HG03045 (cell line): ENCODE results near the gene KRTAP4-6.
"Not testable (repeated sequence)": the region's sequence is repeated elsewhere in the genome, so short reads cannot be mapped to it uniquely, and the experiment has no call there.

Experiments
- ATAC-seq: cut with Tn5 transposase; IDR thresholded peaks from one replicate; pipeline ENCODE4 v1.9.1; 2021; ENCODE audit warnings: mild to moderate bottlenecking, moderate library complexity; ENCODE audit not compliant: unreplicated experiment

KRTAP4-6 gene

DNA sequence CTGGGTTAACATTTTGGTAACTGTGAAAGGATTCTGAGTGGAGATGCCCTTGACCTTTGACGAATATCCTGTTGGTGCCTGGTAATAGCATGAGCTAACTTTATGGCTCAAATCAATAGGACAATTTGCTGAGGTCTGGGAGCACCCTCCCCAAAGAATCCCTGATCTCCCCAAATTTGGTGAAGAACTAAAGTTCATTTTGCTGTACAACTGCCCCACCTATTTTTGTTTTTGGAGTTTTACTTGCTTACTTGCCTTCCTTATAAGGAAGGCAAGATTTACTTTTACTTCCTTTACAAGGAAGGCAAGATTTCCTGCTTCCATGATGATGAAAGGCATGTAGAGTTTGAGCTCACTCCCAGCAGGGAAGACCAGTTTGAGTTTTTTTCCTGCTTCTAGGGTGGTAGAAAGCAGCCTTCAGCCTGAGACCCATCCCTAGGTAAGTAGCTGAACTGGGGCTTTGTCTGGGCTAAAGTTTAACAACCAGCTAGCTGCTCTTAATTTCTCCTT, 32.3 kb downstream of the KRTAP4-6 start:
- ATAC-seq: no peak

DNA sequence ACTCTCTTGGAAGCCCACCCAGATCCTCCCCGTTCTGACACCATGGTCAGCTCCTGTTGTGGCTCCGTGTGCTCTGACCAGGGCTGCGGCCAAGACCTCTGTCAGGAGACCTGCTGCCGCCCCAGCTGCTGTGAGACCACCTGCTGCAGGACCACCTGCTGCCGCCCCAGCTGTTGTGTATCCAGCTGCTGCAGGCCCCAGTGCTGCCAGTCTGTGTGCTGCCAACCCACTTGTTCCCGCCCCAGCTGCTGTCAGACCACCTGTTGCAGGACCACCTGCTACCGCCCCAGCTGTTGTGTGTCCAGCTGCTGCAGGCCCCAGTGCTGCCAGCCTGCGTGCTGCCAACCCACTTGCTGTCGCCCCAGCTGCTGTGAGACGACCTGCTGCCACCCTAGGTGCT, 35.0 kb downstream of the KRTAP4-6 start, which contains the start of gene KRTAP4-9:
KRTAP4-9 (plus strand) TSS at position 43 of the 400 bp plus-strand sequence; CDS start at position 43, 0 bp downstream.
- ATAC-seq: not testable (repeated sequence)

DNA sequence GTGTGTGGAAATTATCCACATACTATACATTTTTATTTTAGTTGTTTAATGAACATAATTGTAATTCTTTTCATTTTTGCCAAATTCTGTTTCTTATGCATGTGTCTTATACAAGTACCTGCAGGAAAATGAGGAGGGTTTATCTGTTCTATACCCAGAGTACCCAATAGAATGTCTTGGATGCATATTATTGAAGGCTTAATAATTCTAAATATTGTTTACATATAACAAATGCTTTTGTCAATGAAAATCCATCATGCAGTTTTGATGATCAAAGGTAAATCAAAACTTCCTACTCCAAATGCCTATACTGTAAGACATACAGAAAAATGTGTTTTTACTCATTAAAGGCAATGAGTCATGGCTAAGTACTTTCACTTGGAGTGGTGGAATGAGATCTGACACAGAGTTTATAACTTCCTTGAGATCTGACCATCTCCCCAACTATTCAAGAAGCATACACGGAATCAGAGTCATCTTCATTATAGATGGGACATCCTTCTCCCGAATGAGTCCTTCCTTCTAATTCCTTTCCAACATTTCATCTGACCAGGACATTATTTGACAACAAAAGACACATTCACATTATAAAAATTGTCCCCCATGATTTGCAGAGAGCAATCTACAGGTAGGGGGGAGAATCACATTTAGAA, 35.8 kb downstream of the KRTAP4-6 start:
- ATAC-seq: not testable (repeated sequence)

DNA sequence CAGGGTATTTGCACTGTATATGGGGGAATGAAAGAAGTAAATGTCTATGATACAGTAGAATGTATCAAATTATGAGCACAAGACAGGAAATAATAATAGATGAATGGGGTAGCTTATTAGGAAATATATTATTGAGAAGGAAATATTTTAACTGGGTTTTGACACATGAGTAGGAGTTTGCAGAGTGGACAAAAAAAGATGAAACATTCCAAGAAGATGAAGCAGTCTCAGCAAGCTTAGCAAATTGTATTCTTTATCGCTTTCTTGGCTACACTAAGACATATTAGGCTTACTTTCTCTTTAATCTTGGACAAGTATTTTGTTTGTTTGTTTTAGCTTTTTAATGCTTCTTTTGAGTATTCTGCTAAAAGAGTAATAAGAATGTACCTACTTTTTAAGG, 36.4 kb downstream of the KRTAP4-6 start:
- ATAC-seq: no peak

DNA sequence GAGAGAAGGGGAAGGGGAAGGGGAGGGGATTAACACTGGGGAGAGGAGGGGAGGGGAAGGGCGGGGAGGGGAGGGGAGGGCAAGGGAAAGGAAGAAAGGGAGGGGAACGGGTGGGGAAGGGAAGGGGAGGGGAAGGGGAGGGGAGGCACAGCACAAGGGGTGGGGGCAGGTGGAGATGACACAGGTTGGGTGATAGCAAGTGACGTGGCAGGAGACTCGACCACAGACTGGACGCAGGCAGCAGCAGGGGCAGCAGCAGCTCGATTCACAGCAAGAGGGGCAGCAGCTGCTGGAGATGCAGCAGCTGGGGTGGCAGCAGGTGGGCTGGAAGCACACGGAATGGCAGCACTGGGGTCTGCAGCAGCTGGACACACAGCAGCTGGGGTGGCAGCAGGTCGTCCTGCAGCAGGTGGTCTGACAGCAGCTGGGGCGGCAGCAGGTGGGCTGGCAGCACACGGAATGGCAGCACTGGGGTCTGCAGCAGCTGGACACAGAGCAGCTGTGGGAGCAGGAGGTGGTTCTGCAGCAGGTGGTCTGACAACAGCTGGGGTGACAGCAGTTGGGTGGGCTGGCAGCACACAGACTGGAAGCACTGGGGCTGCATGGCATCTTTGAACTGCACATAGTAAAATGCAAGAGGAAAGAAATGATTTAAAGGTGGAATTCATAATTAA, 38.6 kb downstream of the KRTAP4-6 start, which contains the start of gene KRTAP4-16:
KRTAP4-16 (minus strand) TSS at position 624 of the 674 bp plus-strand sequence; CDS start at position 624, 0 bp downstream.
- ATAC-seq: no peak

DNA sequence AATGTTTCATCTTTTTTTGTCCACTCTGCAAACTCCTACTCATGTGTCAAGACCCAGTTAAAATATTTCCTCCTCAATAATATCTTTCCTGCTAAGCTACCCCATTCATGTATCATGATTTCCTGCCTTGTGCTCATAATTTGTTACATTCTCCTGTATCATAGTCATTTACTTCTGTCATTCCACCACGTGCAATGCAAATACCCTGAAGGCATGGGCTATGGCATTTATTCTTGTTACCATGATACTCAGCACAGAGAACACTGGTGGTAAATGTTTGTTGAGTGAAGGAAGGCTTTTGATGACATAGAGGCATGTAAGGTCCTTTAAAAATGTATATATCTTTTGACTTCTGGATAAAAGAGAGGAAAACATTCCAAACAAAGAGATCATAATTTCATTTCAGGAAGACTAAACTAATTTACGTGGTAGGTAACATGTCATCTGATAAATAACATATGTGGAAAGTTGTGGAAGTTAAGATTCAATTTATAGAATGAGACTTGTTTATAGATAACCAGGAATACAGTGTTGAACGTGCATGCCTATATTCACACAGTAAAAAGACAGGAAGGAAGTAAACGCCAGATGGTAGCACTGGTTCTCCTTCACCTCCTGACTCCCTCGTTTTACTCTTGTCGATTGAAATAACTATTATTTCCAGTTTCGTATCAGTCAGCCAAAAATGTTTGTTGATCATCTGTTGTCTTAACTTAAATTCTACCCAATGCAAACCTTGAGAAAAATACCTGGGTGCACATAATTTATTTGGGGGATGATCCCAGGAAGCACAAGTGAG, 40.5 kb downstream of the KRTAP4-6 start:
- not testable (repeated sequence) for ATAC-seq

DNA sequence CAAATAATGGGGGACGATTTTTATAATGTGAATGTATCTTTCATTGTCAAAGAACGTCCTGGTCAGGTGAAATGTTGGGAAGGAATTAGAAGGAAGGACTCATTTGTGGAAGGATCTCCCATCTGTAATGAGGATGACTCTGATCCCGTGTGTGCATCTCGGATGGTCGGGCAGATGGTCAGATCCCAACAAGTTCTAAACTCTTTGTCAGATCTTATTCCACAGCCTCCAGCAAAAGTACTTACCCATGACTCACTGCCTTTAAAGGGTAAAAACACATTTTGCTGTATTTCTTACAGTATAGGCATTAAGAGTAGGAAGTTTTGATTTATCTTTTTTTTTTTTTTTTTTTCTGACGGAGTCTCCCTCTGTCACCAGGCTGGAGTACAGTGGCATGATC, 41.9 kb downstream of the KRTAP4-6 start:
- no peak for ATAC-seq

DNA sequence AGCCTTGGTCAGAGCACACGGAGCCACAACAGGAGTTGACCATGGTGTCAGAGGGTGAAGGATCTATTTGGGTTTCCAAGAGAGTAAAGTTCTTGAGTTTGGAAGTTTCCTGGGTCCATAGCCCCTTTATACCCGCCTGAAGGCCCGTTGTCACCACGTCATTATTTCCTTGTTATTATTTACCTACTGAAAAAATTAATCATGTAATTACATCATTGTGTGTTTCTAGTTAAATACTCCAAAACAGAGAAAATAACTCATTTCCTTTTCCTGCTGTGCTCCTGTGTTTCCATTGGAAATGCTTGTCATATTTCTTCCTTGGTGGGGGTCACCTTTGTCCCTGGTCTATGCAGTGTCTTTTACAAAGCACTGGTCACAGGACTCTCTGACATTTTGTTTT, 42.3 kb downstream of the KRTAP4-6 start, which contains the start of gene KRTAP4-8:
KRTAP4-8 (minus strand) TSS at position 101 of the 400 bp plus-strand sequence; CDS start at position 43, 58 bp downstream.
- no peak for ATAC-seq

DNA sequence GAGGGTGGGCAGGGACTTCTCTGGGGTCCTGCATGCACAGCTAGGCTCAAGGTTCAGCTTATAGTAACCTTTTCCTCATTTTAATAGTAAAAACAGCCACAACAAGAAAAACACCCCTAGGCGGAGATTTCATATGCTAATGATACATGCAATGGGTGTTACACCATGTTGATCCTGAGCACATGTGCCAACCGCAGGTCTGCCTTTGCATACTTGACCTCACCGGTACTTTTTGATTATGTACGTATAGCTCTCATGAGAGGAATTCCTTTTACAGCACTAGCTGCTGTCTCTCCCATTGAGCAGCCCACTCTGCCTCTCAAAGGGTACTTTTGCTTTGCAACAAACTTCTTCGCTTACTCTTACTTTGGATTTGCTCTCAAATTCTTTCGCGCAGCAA, 44.3 kb downstream of the KRTAP4-6 start:
- no peak for ATAC-seq
